HEK293 (cell line): Measurements from ENCODE around the gene PSEN2.

Experiments used
- ZNF202 ChIP-seq: fragments of 450-650 bp; formaldehyde crosslinking; IDR thresholded peaks from 2 replicates; pipeline ENCODE4 v1.5.1; 2016; ENCODE audit warnings: missing biosample characterization, missing genetic modification characterization, borderline replicate concordance
- ZNF510 ChIP-seq: fragments of 450-650 bp; formaldehyde crosslinking; IDR thresholded peaks from 2 replicates; pipeline ENCODE4 v1.5.1; 2018; ENCODE audit warnings: mild to moderate bottlenecking, missing genetic modification characterization, missing biosample characterization; ENCODE audit not compliant: insufficient replicate concordance
- ZNF530 ChIP-seq: fragments of 450-650 bp; formaldehyde crosslinking; IDR thresholded peaks from 2 replicates; pipeline ENCODE4 v1.5.1; 2016; ENCODE audit warnings: low read depth, missing biosample characterization, missing genetic modification characterization
- TF ChIP-seq, protein P1 (sequence below): fragments of 450-650 bp; formaldehyde crosslinking; IDR thresholded peaks from 2 replicates; pipeline ENCODE4 v1.5.1; 2016; ENCODE audit warnings: missing biosample characterization, missing genetic modification characterization
- TF ChIP-seq, protein P2 (sequence below): fragments of 450-650 bp; formaldehyde crosslinking; optimal IDR thresholded peaks from 2 replicates; pipeline ENCODE3; 2016; ENCODE audit warnings: missing biosample characterization, mild to moderate bottlenecking, missing genetic modification characterization

DNA sequence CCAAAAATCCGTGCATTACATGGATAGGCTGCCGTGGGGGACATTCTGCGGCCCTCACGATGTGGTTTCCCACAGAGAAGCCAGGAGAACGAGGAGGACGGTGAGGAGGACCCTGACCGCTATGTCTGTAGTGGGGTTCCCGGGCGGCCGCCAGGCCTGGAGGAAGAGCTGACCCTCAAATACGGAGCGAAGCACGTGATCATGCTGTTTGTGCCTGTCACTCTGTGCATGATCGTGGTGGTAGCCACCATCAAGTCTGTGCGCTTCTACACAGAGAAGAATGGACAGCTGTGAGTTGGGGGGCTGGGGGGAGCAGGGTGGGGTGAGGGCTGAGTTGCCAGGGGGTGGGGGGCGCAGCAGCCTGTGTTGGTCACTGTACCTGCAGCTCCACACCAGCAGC lies 13.2 kb downstream of the PSEN2 start:
- TF ChIP-seq, protein P1, sequence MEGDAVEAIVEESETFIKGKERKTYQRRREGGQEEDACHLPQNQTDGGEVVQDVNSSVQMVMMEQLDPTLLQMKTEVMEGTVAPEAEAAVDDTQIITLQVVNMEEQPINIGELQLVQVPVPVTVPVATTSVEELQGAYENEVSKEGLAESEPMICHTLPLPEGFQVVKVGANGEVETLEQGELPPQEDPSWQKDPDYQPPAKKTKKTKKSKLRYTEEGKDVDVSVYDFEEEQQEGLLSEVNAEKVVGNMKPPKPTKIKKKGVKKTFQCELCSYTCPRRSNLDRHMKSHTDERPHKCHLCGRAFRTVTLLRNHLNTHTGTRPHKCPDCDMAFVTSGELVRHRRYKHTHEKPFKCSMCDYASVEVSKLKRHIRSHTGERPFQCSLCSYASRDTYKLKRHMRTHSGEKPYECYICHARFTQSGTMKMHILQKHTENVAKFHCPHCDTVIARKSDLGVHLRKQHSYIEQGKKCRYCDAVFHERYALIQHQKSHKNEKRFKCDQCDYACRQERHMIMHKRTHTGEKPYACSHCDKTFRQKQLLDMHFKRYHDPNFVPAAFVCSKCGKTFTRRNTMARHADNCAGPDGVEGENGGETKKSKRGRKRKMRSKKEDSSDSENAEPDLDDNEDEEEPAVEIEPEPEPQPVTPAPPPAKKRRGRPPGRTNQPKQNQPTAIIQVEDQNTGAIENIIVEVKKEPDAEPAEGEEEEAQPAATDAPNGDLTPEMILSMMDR (tag by site-specific recombination): no peak
- TF ChIP-seq, protein P2, sequence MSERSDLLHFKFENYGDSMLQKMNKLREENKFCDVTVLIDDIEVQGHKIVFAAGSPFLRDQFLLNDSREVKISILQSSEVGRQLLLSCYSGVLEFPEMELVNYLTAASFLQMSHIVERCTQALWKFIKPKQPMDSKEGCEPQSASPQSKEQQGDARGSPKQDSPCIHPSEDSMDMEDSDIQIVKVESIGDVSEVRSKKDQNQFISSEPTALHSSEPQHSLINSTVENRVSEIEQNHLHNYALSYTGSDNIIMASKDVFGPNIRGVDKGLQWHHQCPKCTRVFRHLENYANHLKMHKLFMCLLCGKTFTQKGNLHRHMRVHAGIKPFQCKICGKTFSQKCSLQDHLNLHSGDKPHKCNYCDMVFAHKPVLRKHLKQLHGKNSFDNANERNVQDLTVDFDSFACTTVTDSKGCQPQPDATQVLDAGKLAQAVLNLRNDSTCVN: no peak
- TF ChIP-seq ZNF202 (tag by site-specific recombination): no peak
- TF ChIP-seq ZNF530: no peak
- no peak for TF ChIP-seq ZNF510 (tag by site-specific recombination)
